GM23338 (cell line): ENCODE results near the gene EIF1AX. TPM values are rescaled to one million over a fixed set of nuclear protein-coding genes. Genes with fewer than 3 reads are reported as not detected.
A peak's percentile ranks its signal among the peaks of the same experiment; 100 is the strongest.

ENCODE experiments used
- ATAC-seq: fragments of 200-7000 bp; cut with Tn5 transposase; 3 replicates; pipeline ENCODE4 v1.9.1; 2020
- DNase-seq: peaks from one replicate; pipeline ENCODE4 v3.0.0-alpha.2; 2015; ENCODE audit warnings: low spot score
- H2AFZ ChIP-seq: fragments of 200-600 bp; sonication (generic); 2 replicates; pipeline ENCODE4 v1.8.0; 2016; ENCODE audit warnings: antibody characterized with exemption, mild to moderate bottlenecking, moderate library complexity
- H3F3A ChIP-seq: fragments of 200-600 bp; sonication (generic); replicated peaks from 2 replicates; pipeline ENCODE4 v1.8.0; 2017; ENCODE audit warnings: antibody characterized with exemption, mixed run types, low read depth
- H3K27ac ChIP-seq: fragments of 200-600 bp; sonication (generic); 2 replicates; pipeline ENCODE4 v1.6.1; 2016; ENCODE audit warnings: low read depth
- H3K27me3 ChIP-seq: fragments of 200-600 bp; sonication (generic); 2 replicates; pipeline ENCODE4 v1.8.0; 2016; ENCODE audit warnings: mild to moderate bottlenecking, mixed run types, moderate library complexity; ENCODE audit not compliant: insufficient read depth
- H3K36me3 ChIP-seq: fragments of 200-600 bp; sonication (generic); 2 replicates; pipeline ENCODE4 v1.8.0; 2016; ENCODE audit warnings: mild to moderate bottlenecking; ENCODE audit not compliant: insufficient read depth
- H3K4me1 ChIP-seq: fragments of 200-600 bp; sonication (generic); 2 replicates; pipeline ENCODE4 v1.8.0; 2016; ENCODE audit warnings: mild to moderate bottlenecking, moderate library complexity; ENCODE audit not compliant: insufficient read depth
- H3K4me2 ChIP-seq: fragments of 200-600 bp; sonication (generic); 2 replicates; pipeline ENCODE4 v1.7.1; 2017; ENCODE audit warnings: mixed run types
- H3K4me3 ChIP-seq: fragments of 200-600 bp; sonication (generic); 2 replicates; pipeline ENCODE4 v1.6.1; 2016; ENCODE audit warnings: mixed run types
- H3K79me2 ChIP-seq: fragments of 200-600 bp; sonication (generic); replicated peaks from 2 replicates; pipeline ENCODE4 v1.8.0; 2017; ENCODE audit warnings: mild to moderate bottlenecking; ENCODE audit not compliant: insufficient read depth
- H3K9me2 ChIP-seq: fragments of 200-600 bp; sonication (generic); 2 replicates; pipeline ENCODE4 v1.8.0; 2017; ENCODE audit not compliant: insufficient read depth
- H4K20me1 ChIP-seq: fragments of 200-600 bp; sonication (generic); replicated peaks from 2 replicates; pipeline ENCODE4 v1.8.0; 2017; ENCODE audit warnings: mild to moderate bottlenecking; ENCODE audit not compliant: insufficient read depth
- H3K27ac Mint-ChIP-seq: 2 replicates; pipeline ENCODE4 v1.8.0; 2020; ENCODE audit warnings: inconsistent platforms, mild to moderate bottlenecking, moderate library complexity, mixed read lengths
- H3K27me3 Mint-ChIP-seq: 3 replicates; pipeline ENCODE4 v1.8.0; 2022; ENCODE audit warnings: low read depth, mild to moderate bottlenecking, moderate library complexity, mixed read lengths, inconsistent platforms; ENCODE audit not compliant: insufficient read depth, poor library complexity
- H3K36me3 Mint-ChIP-seq: 3 replicates; pipeline ENCODE4 v1.8.0; 2021; ENCODE audit warnings: low read depth, mild to moderate bottlenecking, inconsistent platforms, moderate library complexity, mixed read lengths
- H3K4me1 Mint-ChIP-seq: 3 replicates; pipeline ENCODE4 v1.8.0; 2020; ENCODE audit warnings: mild to moderate bottlenecking, inconsistent platforms, mixed read lengths
- H3K4me3 Mint-ChIP-seq: 3 replicates; pipeline ENCODE4 v1.8.0; 2021; ENCODE audit warnings: moderate library complexity, mild to moderate bottlenecking, inconsistent platforms, mixed read lengths
- H3K9me3 Mint-ChIP-seq: 3 replicates; pipeline ENCODE4 v1.8.0; 2020; ENCODE audit warnings: moderate library complexity, mild to moderate bottlenecking, inconsistent platforms, mixed read lengths
- CREB1 ChIP-seq: fragments of 250-450 bp; sonication (Bioruptor Pico); IDR thresholded peaks from 2 replicates; pipeline ENCODE4 v1.5.0; 2020; ENCODE audit warnings: low read depth, mild to moderate bottlenecking, moderate library complexity
- EZH2 ChIP-seq: fragments of 200-600 bp; sonication (generic); IDR thresholded peaks from one replicate; pipeline ENCODE4 v1.8.0; 2017; ENCODE audit warnings: antibody characterized with exemption, mild to moderate bottlenecking, low read depth; ENCODE audit not compliant: unreplicated experiment
- EZH2phosphoT487 ChIP-seq: fragments of 200-600 bp; sonication (generic); IDR thresholded peaks from one replicate; pipeline ENCODE4 v1.8.1; 2018; ENCODE audit warnings: antibody characterized with exemption; ENCODE audit not compliant: unreplicated experiment
- JUNB ChIP-seq: IDR thresholded peaks from one replicate; pipeline ENCODE4 v1.6.1; 2016; ENCODE audit warnings: antibody characterized with exemption; ENCODE audit not compliant: unreplicated experiment
- NANOG ChIP-seq: IDR thresholded peaks from 2 replicates; pipeline ENCODE4 v1.6.1; 2016; ENCODE audit warnings: antibody characterized with exemption, borderline replicate concordance
- POLR2AphosphoS5 ChIP-seq: IDR thresholded peaks from 2 replicates; pipeline ENCODE4 v1.6.1; 2016; ENCODE audit warnings: antibody characterized with exemption, low read depth
- STAT1 ChIP-seq: IDR thresholded peaks from one replicate; pipeline ENCODE4 v1.6.1; 2016; ENCODE audit warnings: antibody characterized with exemption; ENCODE audit not compliant: unreplicated experiment
- ZNF331 ChIP-seq: fragments of 250-450 bp; sonication (Bioruptor Pico); IDR thresholded peaks from 2 replicates; pipeline ENCODE4 v1.5.0; 2020; ENCODE audit warnings: low read depth, mild to moderate bottlenecking, moderate library complexity
- polyA plus RNA-seq: library from polyadenylated mRNA; unstranded; fragments of >200 nt; fragmentation: Nextera tagmentation; extraction: Ambion mirVana; gene quantifications from 2 replicates; pipeline ENCODE4 v1.2.1, GENCODE V29; 2016
- total RNA-seq: library from RNA; depleted of rRNA; stranded (reverse); fragments of >200 nt; shearing (Covaris generic); gene quantifications from 2 replicates; pipeline ENCODE4 v1.2.3, GENCODE V29; 2014
- TF ChIP-seq, protein P1 (sequence below): fragments of 250-450 bp; sonication (Bioruptor Pico); IDR thresholded peaks from 2 replicates; pipeline ENCODE4 v1.5.0; 2020; ENCODE audit warnings: mild to moderate bottlenecking, moderate library complexity
- TF ChIP-seq, protein P2 (sequence below): IDR thresholded peaks from one replicate; pipeline ENCODE4 v1.6.1; 2018; ENCODE audit warnings: antibody characterized with exemption; ENCODE audit not compliant: unreplicated experiment
- TF ChIP-seq, protein P3 (sequence below): IDR thresholded peaks from 2 replicates; pipeline ENCODE4 v1.6.1; 2016; ENCODE audit warnings: antibody characterized with exemption

Gene EIF1AX
- total and polyA plus RNA-seq, 2 experiments from 2014 or later, result 107 to 321 TPM

DNA sequence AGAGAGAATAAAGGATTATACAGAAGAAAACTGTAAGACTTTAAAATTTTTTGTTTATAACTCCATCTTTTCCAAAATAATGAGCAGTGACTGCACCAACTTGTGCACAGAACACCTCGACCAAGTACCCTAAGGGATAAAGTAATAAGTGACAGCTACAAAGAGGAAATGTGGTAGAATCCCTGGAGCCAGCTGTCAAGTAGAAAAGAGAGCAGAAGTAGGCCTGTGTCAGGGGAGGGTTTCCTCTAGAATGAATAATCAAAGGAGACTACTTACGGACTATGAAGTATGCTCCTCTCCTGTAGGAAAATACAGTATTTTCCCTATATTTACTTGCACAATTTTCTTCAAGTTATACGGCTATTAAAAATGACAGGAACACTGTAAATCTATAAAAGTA is 1.2 kb downstream of the EIF1AX start:
- Mint-ChIP-seq H3K27ac (no peak overlapping the region), H3K9me3 (no peaks in the 10 kb centered on the region), H3K36me3 (peaks cover 50% of the 10 kb centered on the region), H3K27me3 (peaks cover 4% of the 10 kb centered on the region), H3K4me3 (peak overlapping the region; percentile 87), H3K4me1 (peaks cover 10% of the 10 kb centered on the region; the same call in 2 of the 3 replicates)
- H3K79me2 ChIP-seq, result peaks cover 57% of the 10 kb centered on the region
- H3K27me3 ChIP-seq, result no peaks in the 10 kb centered on the region
- H4K20me1 ChIP-seq, result peaks cover 7% of the 10 kb centered on the region; the same call in 1 of the 2 replicates
- no peak for ATAC-seq
- H3K27ac ChIP-seq, result no peak overlapping the region; the same call in 1 of the 2 replicates
- peak overlapping the region; percentile 92 for H3K4me2 ChIP-seq
- H3F3A ChIP-seq, result no peaks in the 10 kb centered on the region
- H2AFZ ChIP-seq, result no peak overlapping the region
- TF ChIP-seq CREB1 (CRISPR knock-in tag) (no peak), STAT1 (no peak), ZNF331 (CRISPR knock-in tag) (no peak), EZH2phosphoT487 (no peak), POLR2AphosphoS5 (no peak), EZH2 (no peak), NANOG (no peak), JUNB (no peak)
- TF ChIP-seq, protein P1, sequence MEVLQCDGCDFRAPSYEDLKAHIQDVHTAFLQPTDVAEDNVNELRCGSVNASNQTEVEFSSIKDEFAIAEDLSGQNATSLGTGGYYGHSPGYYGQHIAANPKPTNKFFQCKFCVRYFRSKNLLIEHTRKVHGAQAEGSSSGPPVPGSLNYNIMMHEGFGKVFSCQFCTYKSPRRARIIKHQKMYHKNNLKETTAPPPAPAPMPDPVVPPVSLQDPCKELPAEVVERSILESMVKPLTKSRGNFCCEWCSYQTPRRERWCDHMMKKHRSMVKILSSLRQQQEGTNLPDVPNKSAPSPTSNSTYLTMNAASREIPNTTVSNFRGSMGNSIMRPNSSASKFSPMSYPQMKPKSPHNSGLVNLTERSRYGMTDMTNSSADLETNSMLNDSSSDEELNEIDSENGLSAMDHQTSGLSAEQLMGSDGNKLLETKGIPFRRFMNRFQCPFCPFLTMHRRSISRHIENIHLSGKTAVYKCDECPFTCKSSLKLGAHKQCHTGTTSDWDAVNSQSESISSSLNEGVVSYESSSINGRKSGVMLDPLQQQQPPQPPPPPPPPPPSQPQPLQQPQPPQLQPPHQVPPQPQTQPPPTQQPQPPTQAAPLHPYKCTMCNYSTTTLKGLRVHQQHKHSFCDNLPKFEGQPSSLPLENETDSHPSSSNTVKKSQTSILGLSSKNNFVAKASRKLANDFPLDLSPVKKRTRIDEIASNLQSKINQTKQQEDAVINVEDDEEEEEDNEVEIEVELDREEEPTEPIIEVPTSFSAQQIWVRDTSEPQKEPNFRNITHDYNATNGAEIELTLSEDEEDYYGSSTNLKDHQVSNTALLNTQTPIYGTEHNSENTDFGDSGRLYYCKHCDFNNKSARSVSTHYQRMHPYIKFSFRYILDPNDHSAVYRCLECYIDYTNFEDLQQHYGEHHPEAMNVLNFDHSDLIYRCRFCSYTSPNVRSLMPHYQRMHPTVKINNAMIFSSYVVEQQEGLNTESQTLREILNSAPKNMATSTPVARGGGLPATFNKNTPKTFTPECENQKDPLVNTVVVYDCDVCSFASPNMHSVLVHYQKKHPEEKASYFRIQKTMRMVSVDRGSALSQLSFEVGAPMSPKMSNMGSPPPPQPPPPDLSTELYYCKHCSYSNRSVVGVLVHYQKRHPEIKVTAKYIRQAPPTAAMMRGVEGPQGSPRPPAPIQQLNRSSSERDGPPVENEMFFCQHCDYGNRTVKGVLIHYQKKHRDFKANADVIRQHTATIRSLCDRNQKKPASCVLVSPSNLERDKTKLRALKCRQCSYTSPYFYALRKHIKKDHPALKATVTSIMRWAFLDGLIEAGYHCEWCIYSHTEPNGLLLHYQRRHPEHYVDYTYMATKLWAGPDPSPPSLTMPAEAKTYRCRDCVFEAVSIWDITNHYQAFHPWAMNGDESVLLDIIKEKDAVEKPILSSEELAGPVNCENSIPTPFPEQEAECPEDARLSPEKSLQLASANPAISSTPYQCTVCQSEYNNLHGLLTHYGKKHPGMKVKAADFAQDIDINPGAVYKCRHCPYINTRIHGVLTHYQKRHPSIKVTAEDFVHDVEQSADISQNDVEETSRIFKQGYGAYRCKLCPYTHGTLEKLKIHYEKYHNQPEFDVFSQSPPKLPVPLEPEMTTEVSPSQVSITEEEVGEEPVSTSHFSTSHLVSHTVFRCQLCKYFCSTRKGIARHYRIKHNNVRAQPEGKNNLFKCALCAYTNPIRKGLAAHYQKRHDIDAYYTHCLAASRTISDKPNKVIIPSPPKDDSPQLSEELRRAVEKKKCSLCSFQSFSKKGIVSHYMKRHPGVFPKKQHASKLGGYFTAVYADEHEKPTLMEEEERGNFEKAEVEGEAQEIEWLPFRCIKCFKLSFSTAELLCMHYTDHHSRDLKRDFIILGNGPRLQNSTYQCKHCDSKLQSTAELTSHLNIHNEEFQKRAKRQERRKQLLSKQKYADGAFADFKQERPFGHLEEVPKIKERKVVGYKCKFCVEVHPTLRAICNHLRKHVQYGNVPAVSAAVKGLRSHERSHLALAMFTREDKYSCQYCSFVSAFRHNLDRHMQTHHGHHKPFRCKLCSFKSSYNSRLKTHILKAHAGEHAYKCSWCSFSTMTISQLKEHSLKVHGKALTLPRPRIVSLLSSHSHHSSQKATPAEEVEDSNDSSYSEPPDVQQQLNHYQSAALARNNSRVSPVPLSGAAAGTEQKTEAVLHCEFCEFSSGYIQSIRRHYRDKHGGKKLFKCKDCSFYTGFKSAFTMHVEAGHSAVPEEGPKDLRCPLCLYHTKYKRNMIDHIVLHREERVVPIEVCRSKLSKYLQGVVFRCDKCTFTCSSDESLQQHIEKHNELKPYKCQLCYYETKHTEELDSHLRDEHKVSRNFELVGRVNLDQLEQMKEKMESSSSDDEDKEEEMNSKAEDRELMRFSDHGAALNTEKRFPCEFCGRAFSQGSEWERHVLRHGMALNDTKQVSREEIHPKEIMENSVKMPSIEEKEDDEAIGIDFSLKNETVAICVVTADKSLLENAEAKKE (CRISPR knock-in tag), result no peak
- TF ChIP-seq, protein P2, sequence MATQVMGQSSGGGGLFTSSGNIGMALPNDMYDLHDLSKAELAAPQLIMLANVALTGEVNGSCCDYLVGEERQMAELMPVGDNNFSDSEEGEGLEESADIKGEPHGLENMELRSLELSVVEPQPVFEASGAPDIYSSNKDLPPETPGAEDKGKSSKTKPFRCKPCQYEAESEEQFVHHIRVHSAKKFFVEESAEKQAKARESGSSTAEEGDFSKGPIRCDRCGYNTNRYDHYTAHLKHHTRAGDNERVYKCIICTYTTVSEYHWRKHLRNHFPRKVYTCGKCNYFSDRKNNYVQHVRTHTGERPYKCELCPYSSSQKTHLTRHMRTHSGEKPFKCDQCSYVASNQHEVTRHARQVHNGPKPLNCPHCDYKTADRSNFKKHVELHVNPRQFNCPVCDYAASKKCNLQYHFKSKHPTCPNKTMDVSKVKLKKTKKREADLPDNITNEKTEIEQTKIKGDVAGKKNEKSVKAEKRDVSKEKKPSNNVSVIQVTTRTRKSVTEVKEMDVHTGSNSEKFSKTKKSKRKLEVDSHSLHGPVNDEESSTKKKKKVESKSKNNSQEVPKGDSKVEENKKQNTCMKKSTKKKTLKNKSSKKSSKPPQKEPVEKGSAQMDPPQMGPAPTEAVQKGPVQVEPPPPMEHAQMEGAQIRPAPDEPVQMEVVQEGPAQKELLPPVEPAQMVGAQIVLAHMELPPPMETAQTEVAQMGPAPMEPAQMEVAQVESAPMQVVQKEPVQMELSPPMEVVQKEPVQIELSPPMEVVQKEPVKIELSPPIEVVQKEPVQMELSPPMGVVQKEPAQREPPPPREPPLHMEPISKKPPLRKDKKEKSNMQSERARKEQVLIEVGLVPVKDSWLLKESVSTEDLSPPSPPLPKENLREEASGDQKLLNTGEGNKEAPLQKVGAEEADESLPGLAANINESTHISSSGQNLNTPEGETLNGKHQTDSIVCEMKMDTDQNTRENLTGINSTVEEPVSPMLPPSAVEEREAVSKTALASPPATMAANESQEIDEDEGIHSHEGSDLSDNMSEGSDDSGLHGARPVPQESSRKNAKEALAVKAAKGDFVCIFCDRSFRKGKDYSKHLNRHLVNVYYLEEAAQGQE, result no peak
- TF ChIP-seq, protein P3, sequence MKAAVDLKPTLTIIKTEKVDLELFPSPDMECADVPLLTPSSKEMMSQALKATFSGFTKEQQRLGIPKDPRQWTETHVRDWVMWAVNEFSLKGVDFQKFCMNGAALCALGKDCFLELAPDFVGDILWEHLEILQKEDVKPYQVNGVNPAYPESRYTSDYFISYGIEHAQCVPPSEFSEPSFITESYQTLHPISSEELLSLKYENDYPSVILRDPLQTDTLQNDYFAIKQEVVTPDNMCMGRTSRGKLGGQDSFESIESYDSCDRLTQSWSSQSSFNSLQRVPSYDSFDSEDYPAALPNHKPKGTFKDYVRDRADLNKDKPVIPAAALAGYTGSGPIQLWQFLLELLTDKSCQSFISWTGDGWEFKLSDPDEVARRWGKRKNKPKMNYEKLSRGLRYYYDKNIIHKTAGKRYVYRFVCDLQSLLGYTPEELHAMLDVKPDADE, result no peak
- no peaks in the 10 kb centered on the region; the same call in 1 of the 2 replicates for H3K4me1 ChIP-seq
- H3K4me3 ChIP-seq, result peak overlapping the region; percentile 85
- H3K36me3 ChIP-seq, result peaks cover 16% of the 10 kb centered on the region; the same call in 1 of the 2 replicates
- no peaks in the 10 kb centered on the region for H3K9me2 ChIP-seq
- no peak for DNase-seq
